ENCODE data around the gene NANOS3. TPM values are rescaled to one million over a fixed set of nuclear protein-coding genes. Genes with fewer than 3 reads are reported as not detected.

The NANOS3 gene
- total and polyA plus RNA-seq, 2 of the 13 experiments (the other 11 are each of a cell fraction or from before 2014, with no cell fraction given): 0.21 TPM; not detected in 1

DNA sequence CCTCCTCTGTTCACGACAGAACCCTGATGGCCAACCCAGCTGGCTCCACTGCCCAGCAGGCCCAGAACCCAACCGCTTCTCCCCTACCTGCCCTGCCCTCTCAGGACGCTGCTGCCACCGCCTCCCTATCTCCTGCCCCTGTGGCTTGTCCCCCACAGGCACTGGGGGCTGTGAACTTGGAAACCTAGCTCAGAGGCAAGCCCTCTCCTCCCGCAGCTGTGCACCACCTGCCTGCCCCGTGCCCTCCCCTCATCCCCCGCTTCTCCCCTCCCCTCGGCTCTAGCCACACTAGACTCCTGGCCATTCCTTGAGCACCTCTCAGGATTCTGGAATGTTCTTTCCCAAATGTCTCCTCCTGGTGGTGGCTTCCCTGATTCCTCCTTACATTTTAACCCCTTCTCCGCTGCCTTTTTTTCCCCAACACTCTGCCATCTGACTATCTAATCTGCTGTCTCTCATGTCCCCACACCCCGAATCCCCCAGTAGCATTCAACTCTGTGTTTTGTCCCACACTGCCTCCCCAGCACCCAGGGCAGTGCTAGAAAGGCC is 6.7 kb downstream of the NANOS3 start (continued):
- TF ChIP-seq ZNF687 (CRISPR knock-in tag; IDR thresholded peaks at IDR 0.05) (0 out of 2 replicates have a peak, but pooled peaks have one; percentile 11), NFE2L2 (IDR thresholded peaks at IDR 0.05; ENCODE audit: low read length) (no peak), ZNF790 (CRISPR knock-in tag; IDR thresholded peaks at IDR 0.05; ENCODE audit: borderline replicate concordance) (no peak), ZNF441 (CRISPR knock-in tag; IDR thresholded peaks at IDR 0.05; ENCODE audit: borderline replicate concordance) (no peak), ZNF430 (CRISPR knock-in tag; IDR thresholded peaks at IDR 0.05) (no peak), CHD4 (IDR thresholded peaks at IDR 0.05; ENCODE audit: borderline replicate concordance, low read length) (no peak), ZNF616 (CRISPR knock-in tag; IDR thresholded peaks at IDR 0.05; ENCODE audit: low read depth) (no peak), REST (IDR thresholded peaks at IDR 0.05; ENCODE audit: borderline replicate concordance in 1 of 2, low read depth in 1 of 2, low read length in 2 of 2) (no peak), KDM4B (CRISPR knock-in tag; IDR thresholded peaks at IDR 0.05) (no peak), SOX5 (CRISPR knock-in tag; IDR thresholded peaks at IDR 0.05; ENCODE audit: borderline replicate concordance) (no peak), ZNF652 (CRISPR knock-in tag; IDR thresholded peaks at IDR 0.05; ENCODE audit: borderline replicate concordance, low read depth) (peak; percentile 87), RFXANK (CRISPR knock-in tag; IDR thresholded peaks at IDR 0.05) (no peak), HNF1B (CRISPR knock-in tag; IDR thresholded peaks at IDR 0.05) (no peak)

Measured in HepG2 (cell line).